ENCODE measurements around the gene DCT.

DCT gene

DNA sequence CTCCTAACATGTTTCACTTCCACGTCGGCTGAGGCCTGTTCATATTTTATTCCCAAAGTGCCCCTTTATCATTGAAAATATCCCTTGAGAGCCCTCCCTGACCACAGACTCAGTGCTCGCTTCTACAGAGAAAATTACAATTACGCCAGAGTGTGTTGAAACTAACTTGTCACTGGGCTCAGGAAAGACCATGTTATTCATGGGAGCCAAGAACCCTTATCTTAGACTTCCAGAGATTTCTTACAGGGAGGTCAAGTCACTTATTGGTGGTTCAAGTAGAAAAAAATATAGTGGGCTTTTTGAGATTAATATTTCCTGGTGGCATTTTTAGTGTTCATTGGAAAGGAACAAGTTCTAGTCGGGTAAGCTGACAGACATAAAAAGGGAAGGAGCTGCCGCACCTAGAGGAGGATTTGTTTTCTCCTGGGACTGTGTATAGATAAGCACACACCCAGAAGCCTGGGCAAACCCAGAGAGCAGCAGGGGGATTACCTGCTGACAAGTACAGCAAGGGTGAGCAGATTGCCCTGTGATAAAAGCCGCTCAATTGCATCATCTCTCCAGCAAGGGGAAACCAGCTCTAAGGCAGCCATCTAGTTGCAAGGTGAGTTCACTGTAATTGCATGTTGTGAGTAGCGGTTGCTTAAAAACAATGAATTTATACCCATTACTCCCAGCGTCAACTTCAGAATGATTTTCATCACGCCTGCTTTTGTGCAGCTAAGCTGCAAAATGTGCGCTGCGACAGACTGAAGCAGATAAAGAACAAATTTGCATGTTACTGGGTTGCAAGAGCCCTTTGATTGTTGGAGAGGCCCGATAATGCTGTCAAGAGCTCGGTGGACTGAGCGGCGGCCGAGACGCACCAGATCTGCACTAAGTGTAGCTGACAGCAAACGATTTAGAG is 46.2 kb downstream of the DCT start:
- H3K4me3 ChIP-seq (ENCODE audit: control insufficient read depth, low read depth, low read length), result no peak overlapping the region
- TF ChIP-seq, protein P1, sequence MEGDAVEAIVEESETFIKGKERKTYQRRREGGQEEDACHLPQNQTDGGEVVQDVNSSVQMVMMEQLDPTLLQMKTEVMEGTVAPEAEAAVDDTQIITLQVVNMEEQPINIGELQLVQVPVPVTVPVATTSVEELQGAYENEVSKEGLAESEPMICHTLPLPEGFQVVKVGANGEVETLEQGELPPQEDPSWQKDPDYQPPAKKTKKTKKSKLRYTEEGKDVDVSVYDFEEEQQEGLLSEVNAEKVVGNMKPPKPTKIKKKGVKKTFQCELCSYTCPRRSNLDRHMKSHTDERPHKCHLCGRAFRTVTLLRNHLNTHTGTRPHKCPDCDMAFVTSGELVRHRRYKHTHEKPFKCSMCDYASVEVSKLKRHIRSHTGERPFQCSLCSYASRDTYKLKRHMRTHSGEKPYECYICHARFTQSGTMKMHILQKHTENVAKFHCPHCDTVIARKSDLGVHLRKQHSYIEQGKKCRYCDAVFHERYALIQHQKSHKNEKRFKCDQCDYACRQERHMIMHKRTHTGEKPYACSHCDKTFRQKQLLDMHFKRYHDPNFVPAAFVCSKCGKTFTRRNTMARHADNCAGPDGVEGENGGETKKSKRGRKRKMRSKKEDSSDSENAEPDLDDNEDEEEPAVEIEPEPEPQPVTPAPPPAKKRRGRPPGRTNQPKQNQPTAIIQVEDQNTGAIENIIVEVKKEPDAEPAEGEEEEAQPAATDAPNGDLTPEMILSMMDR (conservative IDR thresholded peaks at IDR 0.05; ENCODE audit: control insufficient read depth, insufficient read depth, low read depth, low read length), result no peak
- no peak for DNase-seq (ENCODE audit: low read depth)

DNA sequence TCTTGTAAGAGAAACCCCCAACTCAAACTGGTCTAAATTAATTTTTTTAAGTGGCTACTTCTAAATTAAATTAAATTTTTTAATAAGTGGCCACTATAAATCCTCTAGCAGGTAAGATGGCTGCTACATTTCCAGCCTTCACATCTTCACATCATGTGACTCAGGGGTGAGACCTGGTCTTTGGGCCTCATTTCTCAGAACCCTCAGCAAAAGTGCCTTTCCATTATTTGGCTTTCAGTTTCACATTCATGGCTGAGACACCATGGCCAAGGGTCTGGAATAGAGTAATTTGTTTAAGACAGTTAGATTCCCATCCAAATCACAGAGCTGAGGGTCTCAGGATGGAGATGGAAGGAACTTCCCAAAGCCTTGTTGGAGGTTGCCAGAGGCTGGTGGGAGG is 47.5 kb downstream of the DCT start:
- TF ChIP-seq, protein P1 (conservative IDR thresholded peaks at IDR 0.05; ENCODE audit: control insufficient read depth, insufficient read depth, low read depth, low read length), result no peak
- H3K4me3 ChIP-seq (ENCODE audit: control insufficient read depth, low read depth, low read length), result no peak overlapping the region
- no peak for DNase-seq (ENCODE audit: low read depth)

DNA sequence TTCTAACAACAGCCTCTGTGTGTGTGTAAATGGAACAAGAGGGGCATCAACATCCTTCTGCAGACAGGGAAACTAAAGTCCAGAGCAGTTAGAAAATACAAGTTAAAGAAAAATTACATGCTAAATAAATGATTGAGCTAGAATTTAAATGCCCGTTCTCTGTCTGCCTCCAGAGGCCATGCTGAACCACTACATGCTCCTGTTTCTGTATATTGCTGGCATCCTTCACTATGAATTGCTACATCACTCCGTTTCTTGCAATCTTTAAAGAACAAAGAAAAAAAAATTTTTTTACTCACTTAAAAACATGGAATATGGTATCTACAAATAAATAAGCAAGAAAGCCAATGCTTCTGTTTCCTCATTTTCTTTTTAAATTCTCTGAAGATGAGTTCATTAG is 47.9 kb downstream of the DCT start:
- TF ChIP-seq, protein P1 (conservative IDR thresholded peaks at IDR 0.05; ENCODE audit: control insufficient read depth, insufficient read depth, low read depth, low read length), result peak; percentile 38
- peak; percentile 43 for DNase-seq (ENCODE audit: low read depth)
- H3K4me3 ChIP-seq (ENCODE audit: control insufficient read depth, low read depth, low read length), result no peak overlapping the region

DNA sequence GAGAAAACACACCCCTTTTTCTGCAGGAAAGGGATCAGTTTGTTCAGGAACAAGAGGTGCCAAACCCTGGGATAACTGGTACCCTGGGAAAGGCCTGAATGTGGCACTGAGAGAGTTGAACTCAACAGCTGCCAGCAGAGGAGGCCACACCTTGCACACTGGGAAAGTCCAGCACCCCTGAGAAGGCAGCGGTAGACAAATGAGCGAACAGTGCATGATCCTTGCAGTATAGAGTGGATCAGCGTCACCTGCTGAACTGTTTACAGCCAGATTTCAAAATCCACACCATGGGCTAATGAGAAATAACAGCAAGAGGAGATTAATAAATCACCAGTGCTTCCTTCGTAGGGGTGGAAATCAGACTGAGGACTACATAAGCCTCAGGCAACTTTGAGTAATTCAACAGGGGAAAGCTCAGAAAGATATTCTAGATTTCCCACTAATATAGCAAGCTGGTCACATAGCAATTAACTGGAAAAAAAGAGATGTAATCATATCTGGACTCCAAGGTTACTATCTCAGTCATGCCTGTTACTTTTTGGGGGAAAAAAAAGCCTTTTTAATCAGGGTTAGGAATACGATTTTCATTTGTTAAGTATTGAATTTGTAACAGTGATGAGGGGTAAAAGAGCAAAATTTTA is 52.0 kb downstream of the DCT start:
- TF ChIP-seq, protein P1 (conservative IDR thresholded peaks at IDR 0.05; ENCODE audit: control insufficient read depth, insufficient read depth, low read depth, low read length), result no peak
- no peak overlapping the region for H3K4me3 ChIP-seq (ENCODE audit: control insufficient read depth, low read depth, low read length)
- no peak for DNase-seq (ENCODE audit: low read depth)

DNA sequence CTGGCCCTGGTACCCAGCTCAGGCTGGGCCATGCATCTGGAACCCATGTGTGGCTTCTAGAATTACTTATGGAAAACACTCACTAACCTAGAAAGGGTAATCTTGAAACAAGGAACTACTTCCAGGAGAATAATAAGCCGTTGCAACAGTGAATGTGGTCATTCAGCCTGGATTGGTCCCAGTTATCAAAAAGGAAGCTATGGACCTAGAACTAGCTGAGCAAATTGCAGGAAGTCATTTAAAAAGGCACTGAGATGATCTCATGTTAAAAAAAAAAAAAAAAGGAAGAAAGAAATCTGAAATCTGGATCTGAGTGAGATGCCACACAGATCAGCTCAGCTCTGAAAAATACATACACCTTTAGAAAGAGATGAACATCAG is 59.6 kb downstream of the DCT start:
- DNase-seq (ENCODE audit: low read depth), result peak; percentile 45
- H3K4me3 ChIP-seq (ENCODE audit: control insufficient read depth, low read depth, low read length), result no peak overlapping the region
- TF ChIP-seq, protein P1 (conservative IDR thresholded peaks at IDR 0.05; ENCODE audit: control insufficient read depth, insufficient read depth, low read depth, low read length), result no peak

DNA sequence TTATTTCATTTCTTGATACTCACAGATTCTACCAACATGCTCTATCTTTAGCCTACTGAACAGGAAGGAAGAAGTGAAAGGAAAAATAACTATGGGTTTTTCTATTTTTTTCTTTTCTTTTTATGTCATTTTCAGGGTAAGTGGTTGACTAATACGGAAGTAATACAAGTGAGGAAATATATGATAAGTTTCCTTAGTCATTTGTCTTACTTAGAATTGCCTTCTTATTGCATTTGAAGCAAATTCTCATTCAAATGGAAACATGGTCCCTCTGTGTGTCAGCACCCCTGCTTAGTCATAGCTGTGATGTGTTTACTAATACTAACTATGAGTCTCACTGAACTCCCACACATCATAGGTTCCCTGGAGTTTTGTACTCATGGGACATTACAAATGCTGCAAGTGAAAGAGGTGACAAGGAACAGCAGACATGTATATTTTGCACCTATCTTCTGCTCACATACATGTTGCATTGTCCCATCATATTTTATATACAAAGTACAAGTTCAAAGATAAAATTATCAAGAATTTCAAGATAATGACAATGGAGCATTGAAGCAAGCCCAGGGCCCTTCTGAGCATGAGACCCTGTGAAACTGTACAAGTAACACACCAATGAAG is 60.1 kb downstream of the DCT start:
- H3K4me3 ChIP-seq (ENCODE audit: control insufficient read depth, low read depth, low read length), result no peak overlapping the region
- TF ChIP-seq, protein P1 (conservative IDR thresholded peaks at IDR 0.05; ENCODE audit: control insufficient read depth, insufficient read depth, low read depth, low read length), result no peak
- peak; percentile 95 for DNase-seq (ENCODE audit: low read depth)
